Keratinocyte (primary cell): ENCODE measurements around the gene FNDC8. TPM values are rescaled to one million over a fixed set of nuclear protein-coding genes. Genes with fewer than 3 reads are reported as not detected.

ENCODE experiments used
- DNase-seq: peaks from one replicate; pipeline ENCODE4 v3.0.0-alpha.2; 2011; ENCODE audit warnings: low read depth, missing footprints, low spot score
- FAIRE-seq: peaks from 2 replicates; lab custom pipeline; 2011; peaks lifted over from hg19 to GRCh38; lab: Jason Lieb, UNC
- H2AFZ ChIP-seq: 2 replicates; pipeline ENCODE4 v1.6.0; 2012; ENCODE audit warnings: low read length, control low read depth, inconsistent platforms; ENCODE audit not compliant: control insufficient read depth
- H3K27ac ChIP-seq: 2 replicates; pipeline ENCODE4 v1.5.1; 2011; ENCODE audit warnings: low read length; ENCODE audit not compliant: control insufficient read depth, insufficient read depth
- H3K27me3 ChIP-seq: 3 replicates; pipeline ENCODE4 v1.6.0; 2011; ENCODE audit warnings: low read length; ENCODE audit not compliant: control insufficient read depth, insufficient read depth; ENCODE audit errors: extremely low read depth
- H3K36me3 ChIP-seq, 2 experiments: 2 replicates in 1 of 2; 3 replicates in 1 of 2; pipeline ENCODE4 v1.5.1; 2011; ENCODE audit warnings: low read length in 2 of 2, mild to moderate bottlenecking in 1 of 2; ENCODE audit not compliant: control insufficient read depth in 2 of 2, insufficient read depth in 2 of 2; ENCODE audit errors: extremely low read depth in 1 of 2
- H3K4me1 ChIP-seq: 3 replicates; pipeline ENCODE4 v1.5.1; 2011; ENCODE audit warnings: low read length; ENCODE audit not compliant: control insufficient read depth, insufficient read depth; ENCODE audit errors: extremely low read depth
- H3K4me2 ChIP-seq: 3 replicates; pipeline ENCODE4 v1.6.0; 2011; ENCODE audit warnings: low read depth, low read length; ENCODE audit not compliant: control insufficient read depth, insufficient read depth; ENCODE audit errors: extremely low read depth
- H3K4me3 ChIP-seq, 3 experiments: fragments of 200-600 bp in 1 of 3; sonication (generic) in 1 of 3; 2 replicates in 2 of 3; 3 replicates in 1 of 3; pipeline ENCODE4 v1.5.1; 2011 to 2016; ENCODE audit warnings: low read length in 3 of 3, mild to moderate bottlenecking in 3 of 3, control low read depth in 2 of 3, inconsistent platforms in 1 of 3, low read depth in 1 of 3, mixed read lengths in 1 of 3, mixed run types in 1 of 3, moderate library complexity in 1 of 3; ENCODE audit not compliant: control insufficient read depth in 2 of 3, insufficient read depth in 2 of 3; ENCODE audit errors: extremely low read depth in 1 of 3
- H3K79me2 ChIP-seq: 2 replicates; pipeline ENCODE4 v1.6.0; 2012; ENCODE audit warnings: low read length; ENCODE audit not compliant: control insufficient read depth, insufficient read depth
- H3K9ac ChIP-seq: 3 replicates; pipeline ENCODE4 v1.6.0; 2011; ENCODE audit warnings: low read length; ENCODE audit not compliant: control insufficient read depth, insufficient read depth; ENCODE audit errors: extremely low read depth
- H3K9me1 ChIP-seq: 3 replicates; pipeline ENCODE4 v1.6.0; 2011; ENCODE audit warnings: low read length; ENCODE audit not compliant: control insufficient read depth, insufficient read depth; ENCODE audit errors: extremely low read depth
- H3K9me3 ChIP-seq: 2 replicates; pipeline ENCODE4 v1.5.1; 2012; ENCODE audit warnings: low read depth, low read length; ENCODE audit not compliant: control insufficient read depth
- H4K20me1 ChIP-seq: 3 replicates; pipeline ENCODE4 v1.6.0; 2011; ENCODE audit warnings: low read length; ENCODE audit not compliant: control insufficient read depth, insufficient read depth; ENCODE audit errors: extremely low read depth
- EZH2 ChIP-seq: IDR thresholded peaks from one replicate; pipeline ENCODE4 v1.6.1; 2012; ENCODE audit warnings: inconsistent platforms, mild to moderate bottlenecking, low read length, moderate library complexity
- dilution Hi-C: fragments of 300-500 bp; cut with MboI; formaldehyde crosslinking; loops from one replicate; pipeline ENCODE4 v1.7.0; 2020; ENCODE audit warnings: low sequenced_read_pairs; ENCODE audit not compliant: extremely low pct_ligation_motif_present
- polyA plus RNA-seq, 5 experiments: library from polyadenylated mRNA; depleted of rRNA in 3 of 5; stranded (reverse) in 3 of 5; stranded (forward) in 1 of 5; unstranded in 1 of 5; fragments of >200 nt; gene quantifications; 1 replicate in 1 of 5; 2 replicates in 3 of 5; 3 replicates in 1 of 5; pipeline versions ENCODE4 v1.2.1 to v1.2.3, GENCODE V29; 2011 to 2012; ENCODE audit warnings: missing spikeins in 2 of 5, low read depth in 1 of 5, low replicate concordance in 1 of 5
- TF ChIP-seq, protein P1 (sequence below), 3 experiments: IDR thresholded peaks in 1 of 3; conservative IDR thresholded peaks in 1 of 3; optimal IDR thresholded peaks in 1 of 3; 2 replicates in 2 of 3; 3 replicates in 1 of 3; pipeline versions ENCODE3 to v1.5.1; 2011; ENCODE audit warnings: low read length in 3 of 3, mild to moderate bottlenecking in 3 of 3, moderate library complexity in 2 of 3, control low read depth in 1 of 3, inconsistent platforms in 1 of 3; ENCODE audit not compliant: insufficient read depth in 2 of 3; ENCODE audit errors: extremely low read depth in 1 of 3

Gene FNDC8
- polyA plus RNA-seq, 1 donor (not counting 4 experiments of a cell fraction or from before 2014, with no cell fraction given), result not detected

DNA sequence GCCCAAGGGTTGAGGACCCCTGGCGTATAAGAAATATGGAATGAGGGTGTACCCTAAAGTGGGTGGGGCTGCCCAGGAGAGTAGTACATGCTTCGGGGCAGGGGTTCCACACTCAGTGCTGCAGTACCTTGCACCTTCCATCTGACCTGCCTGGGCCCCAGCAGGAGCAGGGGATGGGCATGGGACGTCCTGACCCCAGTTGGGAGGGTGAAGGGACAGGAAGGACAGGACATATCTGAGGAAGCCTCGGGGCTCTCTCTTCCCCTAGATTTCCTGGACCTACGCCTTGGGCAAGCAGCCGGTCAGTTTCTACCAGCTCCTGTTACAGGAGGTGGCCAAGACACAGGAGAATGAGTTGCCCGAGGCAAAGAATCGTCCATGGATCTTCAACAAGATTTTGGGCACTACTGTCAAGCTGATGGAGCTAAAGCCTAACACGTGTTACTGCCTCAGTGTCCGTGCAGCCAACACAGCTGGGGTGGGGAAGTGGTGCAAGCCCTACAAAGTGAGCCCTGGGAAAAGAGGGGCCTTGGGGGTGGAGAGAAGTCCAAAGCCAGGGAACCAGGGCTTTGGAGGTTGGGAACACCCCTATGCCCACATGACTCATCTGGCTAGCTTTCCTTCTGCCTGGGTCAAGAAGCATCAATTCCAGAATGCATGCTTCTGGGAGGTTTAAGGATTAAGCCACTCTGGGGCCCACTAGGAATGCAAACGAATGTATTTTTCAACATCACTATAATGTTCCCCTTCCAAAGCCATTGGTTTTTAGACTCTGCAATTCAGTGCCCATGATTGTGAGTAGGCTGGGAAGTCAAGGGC lies 7.9 kb downstream of the FNDC8 start:
- TF ChIP-seq EZH2, result no peak
- TF ChIP-seq, protein P1, sequence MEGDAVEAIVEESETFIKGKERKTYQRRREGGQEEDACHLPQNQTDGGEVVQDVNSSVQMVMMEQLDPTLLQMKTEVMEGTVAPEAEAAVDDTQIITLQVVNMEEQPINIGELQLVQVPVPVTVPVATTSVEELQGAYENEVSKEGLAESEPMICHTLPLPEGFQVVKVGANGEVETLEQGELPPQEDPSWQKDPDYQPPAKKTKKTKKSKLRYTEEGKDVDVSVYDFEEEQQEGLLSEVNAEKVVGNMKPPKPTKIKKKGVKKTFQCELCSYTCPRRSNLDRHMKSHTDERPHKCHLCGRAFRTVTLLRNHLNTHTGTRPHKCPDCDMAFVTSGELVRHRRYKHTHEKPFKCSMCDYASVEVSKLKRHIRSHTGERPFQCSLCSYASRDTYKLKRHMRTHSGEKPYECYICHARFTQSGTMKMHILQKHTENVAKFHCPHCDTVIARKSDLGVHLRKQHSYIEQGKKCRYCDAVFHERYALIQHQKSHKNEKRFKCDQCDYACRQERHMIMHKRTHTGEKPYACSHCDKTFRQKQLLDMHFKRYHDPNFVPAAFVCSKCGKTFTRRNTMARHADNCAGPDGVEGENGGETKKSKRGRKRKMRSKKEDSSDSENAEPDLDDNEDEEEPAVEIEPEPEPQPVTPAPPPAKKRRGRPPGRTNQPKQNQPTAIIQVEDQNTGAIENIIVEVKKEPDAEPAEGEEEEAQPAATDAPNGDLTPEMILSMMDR (optimal IDR thresholded peaks at IDR 0.05 in 1 of 3, IDR thresholded peaks at IDR 0.05 in 1 of 3, conservative IDR thresholded peaks at IDR 0.05 in 1 of 3; ENCODE audit: extremely low read depth in 1 of 3, insufficient read depth in 2 of 3, low read length in 3 of 3), result no peak
- no peak overlapping the region for H3K9ac ChIP-seq
- no peaks in the 10 kb centered on the region for H3K4me1 ChIP-seq
- FAIRE-seq (no peak), DNase-seq (no peak)
- no peaks in the 10 kb centered on the region for H3K27me3 ChIP-seq
- H3K36me3 ChIP-seq, result peaks cover 8 to 29% of the 10 kb centered on the region in 2 experiments
- dilution Hi-C loops, result no loop called here
- H3K4me3 ChIP-seq, result no peak overlapping the region
- H4K20me1 ChIP-seq, result no peaks in the 10 kb centered on the region
- H3K27ac ChIP-seq, result no peak overlapping the region
- no peaks in the 10 kb centered on the region for H3K79me2 ChIP-seq
- peaks cover 2% of the 10 kb centered on the region for H3K9me1 ChIP-seq
- H3K4me2 ChIP-seq, result no peak overlapping the region
- no peak overlapping the region for H2AFZ ChIP-seq
- H3K9me3 ChIP-seq, result no peaks in the 10 kb centered on the region

DNA sequence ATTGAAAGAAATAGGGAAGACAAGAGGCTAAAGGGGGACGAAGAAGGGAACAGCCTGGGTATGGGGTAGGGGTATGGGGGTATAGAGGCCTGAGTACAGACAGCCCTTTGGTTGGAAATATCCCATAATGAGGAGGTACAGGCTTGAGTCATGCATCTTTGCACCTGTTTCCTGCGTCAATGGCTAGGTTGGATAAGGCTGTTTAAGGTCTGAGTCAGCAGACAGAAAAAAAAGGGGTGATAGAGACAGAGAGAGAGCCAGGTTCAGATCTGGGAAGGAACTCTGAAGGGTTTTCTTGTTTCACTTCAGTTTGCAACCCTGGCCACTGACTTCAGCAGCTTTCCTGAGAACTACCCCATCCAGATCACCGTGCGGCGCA lies 8.5 kb downstream of the FNDC8 start:
- DNase-seq (no peak), FAIRE-seq (no peak)
- H3K9me3 ChIP-seq, result no peaks in the 10 kb centered on the region
- H3K4me2 ChIP-seq, result no peak overlapping the region
- no peak overlapping the region for H3K9ac ChIP-seq
- no peak overlapping the region for H2AFZ ChIP-seq
- dilution Hi-C loops, result no loop called here
- H3K4me3 ChIP-seq, result no peak overlapping the region
- H3K27ac ChIP-seq, result no peak overlapping the region
- no peaks in the 10 kb centered on the region for H3K4me1 ChIP-seq
- H3K27me3 ChIP-seq, result no peaks in the 10 kb centered on the region
- H3K9me1 ChIP-seq, result peaks cover 2% of the 10 kb centered on the region
- TF ChIP-seq, protein P1 (optimal IDR thresholded peaks at IDR 0.05 in 1 of 3, IDR thresholded peaks at IDR 0.05 in 1 of 3, conservative IDR thresholded peaks at IDR 0.05 in 1 of 3; ENCODE audit: extremely low read depth in 1 of 3, insufficient read depth in 2 of 3, low read length in 3 of 3), result no peak
- TF ChIP-seq EZH2, result no peak
- H3K79me2 ChIP-seq, result no peaks in the 10 kb centered on the region
- no peaks in the 10 kb centered on the region for H4K20me1 ChIP-seq
- H3K36me3 ChIP-seq, result peaks cover 8 to 32% of the 10 kb centered on the region in 2 experiments
